Activated T-cell treated with anti-CD3 and anti-CD28 coated beads, Interleukin-2, amount 50 U/mL, for 24 hours (primary cell): Measurements from ENCODE around the gene ZAP70.

ENCODE experiments used
- DNase-seq: peaks from one replicate; pipeline ENCODE4 v3.0.0-alpha.2; 2020
- H3K27ac Mint-ChIP-seq: 2 replicates; pipeline ENCODE4 v1.8.0; 2020; ENCODE audit warnings: mild to moderate bottlenecking, mixed read lengths
- H3K27me3 Mint-ChIP-seq: 2 replicates; pipeline ENCODE4 v1.8.0; 2020; ENCODE audit warnings: mixed read lengths
- H3K36me3 Mint-ChIP-seq: 2 replicates; pipeline ENCODE4 v1.8.0; 2020; ENCODE audit warnings: low read depth, mixed read lengths
- H3K4me1 Mint-ChIP-seq: 2 replicates; pipeline ENCODE4 v1.8.0; 2020; ENCODE audit warnings: low read depth, mixed read lengths
- H3K4me3 Mint-ChIP-seq: 2 replicates; pipeline ENCODE4 v1.8.0; 2020; ENCODE audit warnings: mild to moderate bottlenecking, moderate library complexity, mixed read lengths
- H3K9me3 Mint-ChIP-seq: 2 replicates; pipeline ENCODE4 v1.8.0; 2020; ENCODE audit warnings: mixed read lengths

Gene ZAP70

GRCh38 chr2:97731274-97732020 lies 18.1 kb downstream of the ZAP70 start:
- DNase-seq = peak; percentile 25
- peak overlapping the region; percentile 88 for H3K27ac Mint-ChIP-seq
- no peaks in the 10 kb centered on the region for H3K27me3 Mint-ChIP-seq
- H3K9me3 Mint-ChIP-seq = peaks cover 2% of the 10 kb centered on the region
- peaks cover 45% of the 10 kb centered on the region for H3K4me1 Mint-ChIP-seq
- H3K4me3 Mint-ChIP-seq = no peak overlapping the region
- peaks cover 96% of the 10 kb centered on the region for H3K36me3 Mint-ChIP-seq

DNA sequence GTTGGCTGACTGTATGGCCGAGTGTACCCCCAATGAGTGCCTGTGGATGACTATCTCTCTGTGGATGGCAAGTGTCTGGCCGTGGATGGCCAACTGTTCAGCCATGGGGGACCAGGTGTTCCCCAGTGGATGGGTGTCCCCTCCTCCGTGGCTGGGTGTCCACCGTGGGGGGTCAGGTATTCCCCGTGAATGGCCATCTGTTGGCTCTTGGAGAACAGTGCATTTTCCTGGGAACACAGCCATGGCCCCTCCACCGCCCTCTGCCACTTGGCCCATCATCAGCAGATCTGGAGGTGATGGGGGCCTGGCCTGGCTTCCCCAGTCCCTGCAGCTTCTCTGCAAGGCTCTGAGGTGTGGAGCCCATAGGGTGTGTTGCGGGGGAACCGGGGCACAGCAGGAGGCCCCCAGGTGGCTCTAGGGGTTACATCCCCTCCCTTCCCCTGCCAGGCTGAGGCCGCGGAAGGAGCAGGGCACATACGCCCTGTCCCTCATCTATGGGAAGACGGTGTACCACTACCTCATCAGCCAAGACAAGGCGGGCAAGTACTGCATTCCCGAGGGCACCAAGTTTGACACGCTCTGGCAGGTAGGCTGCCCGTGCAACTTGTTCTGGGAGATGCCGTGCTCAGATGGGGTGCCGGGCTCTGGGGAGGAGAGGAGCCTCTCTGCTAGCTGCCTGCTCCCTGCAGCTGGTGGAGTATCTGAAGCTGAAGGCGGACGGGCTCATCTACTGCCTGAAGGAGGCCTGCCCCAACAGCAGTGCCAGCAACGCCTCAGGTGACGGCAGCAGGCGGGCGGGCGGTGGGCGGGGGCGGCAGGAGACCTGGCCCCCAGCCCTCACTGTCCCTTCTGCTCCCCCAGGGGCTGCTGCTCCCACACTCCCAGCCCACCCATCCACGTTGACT lies 19.3 kb downstream of the ZAP70 start:
- no peak overlapping the region for H3K4me3 Mint-ChIP-seq
- peaks cover 96% of the 10 kb centered on the region for H3K36me3 Mint-ChIP-seq
- H3K27ac Mint-ChIP-seq = peak overlapping the region; percentile 52
- H3K9me3 Mint-ChIP-seq = peaks cover 2% of the 10 kb centered on the region
- no peaks in the 10 kb centered on the region for H3K27me3 Mint-ChIP-seq
- H3K4me1 Mint-ChIP-seq = peaks cover 33% of the 10 kb centered on the region
- peak; percentile 23 for DNase-seq

DNA sequence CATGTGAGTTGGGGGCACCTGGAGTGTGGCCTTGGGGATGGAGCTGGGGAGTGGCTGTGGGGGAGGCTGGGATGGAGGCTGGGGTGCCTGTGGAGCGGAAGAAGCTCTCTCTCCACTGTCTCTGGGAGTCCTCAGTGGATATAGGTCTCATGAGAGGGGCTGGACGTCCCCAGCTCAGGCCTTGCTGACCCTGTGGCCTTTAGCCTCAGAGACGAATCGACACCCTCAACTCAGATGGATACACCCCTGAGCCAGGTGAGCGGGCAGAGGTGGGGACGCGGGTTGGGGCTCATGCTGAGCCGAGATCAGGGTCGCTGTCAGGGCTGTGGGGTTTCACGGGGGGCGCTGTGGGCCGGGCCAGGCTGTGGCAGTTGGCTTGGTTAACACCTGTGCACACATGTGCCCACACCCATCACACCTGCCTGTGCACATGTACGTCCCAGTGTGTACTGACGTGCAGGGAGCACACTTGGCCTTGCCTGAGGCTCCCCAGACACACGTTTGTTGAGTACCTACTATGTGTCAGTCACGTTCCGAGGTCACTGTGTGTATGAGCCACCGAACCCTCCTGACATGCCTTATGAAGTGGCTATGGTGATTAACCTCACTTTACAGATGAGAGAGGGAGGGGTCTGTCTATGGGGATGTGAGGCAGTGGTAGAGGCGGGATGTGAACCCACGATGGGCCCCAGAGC lies 20.1 kb downstream of the ZAP70 start:
- H3K4me3 Mint-ChIP-seq = no peak overlapping the region
- peak; percentile 25 for DNase-seq
- no peaks in the 10 kb centered on the region for H3K27me3 Mint-ChIP-seq
- H3K4me1 Mint-ChIP-seq = peaks cover 29% of the 10 kb centered on the region
- peaks cover 96% of the 10 kb centered on the region for H3K36me3 Mint-ChIP-seq
- H3K9me3 Mint-ChIP-seq = peaks cover 2% of the 10 kb centered on the region
- H3K27ac Mint-ChIP-seq = no peak overlapping the region

DNA sequence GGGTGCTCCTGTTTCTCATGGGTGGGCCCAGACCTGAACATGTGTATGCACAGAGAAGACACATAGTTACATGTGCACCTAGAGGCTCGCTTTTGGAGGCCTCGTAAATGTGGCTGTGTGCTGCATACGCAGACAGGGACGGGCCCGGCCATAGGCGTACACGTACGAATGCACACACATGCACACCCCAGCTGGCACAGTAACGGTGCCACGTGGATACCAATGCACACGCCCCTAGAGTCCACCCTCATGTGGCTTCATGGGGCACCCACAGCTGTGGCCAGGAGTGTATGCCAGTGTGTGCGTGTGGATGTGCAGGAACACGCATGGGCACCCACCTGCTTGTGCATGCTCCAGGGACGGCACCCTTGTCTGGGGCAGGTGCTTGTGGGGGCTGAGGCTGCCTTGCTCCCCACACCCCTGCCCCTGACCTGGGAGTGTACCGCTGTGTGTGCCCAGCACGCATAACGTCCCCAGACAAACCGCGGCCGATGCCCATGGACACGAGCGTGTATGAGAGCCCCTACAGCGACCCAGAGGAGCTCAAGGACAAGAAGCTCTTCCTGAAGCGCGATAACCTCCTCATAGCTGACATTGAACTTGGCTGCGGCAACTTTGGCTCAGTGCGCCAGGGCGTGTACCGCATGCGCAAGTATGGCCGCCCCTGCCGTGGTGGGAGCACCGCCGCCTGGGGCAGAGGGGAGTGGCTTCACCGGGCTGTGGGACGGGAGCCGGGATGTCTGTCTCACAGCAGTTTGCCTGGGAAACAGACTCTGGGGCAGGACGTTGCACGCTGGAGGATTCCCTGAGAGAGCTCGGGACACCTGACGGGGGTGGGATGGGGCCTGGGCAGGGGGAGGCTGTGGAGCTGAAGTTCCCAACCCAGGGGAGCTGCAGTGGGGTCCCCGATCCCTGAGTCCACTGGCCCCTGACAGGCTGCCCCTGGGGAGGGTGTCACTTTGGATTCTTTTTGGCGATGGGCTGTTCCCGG lies 21.0 kb downstream of the ZAP70 start:
- Mint-ChIP-seq H3K9me3 (peaks cover 2% of the 10 kb centered on the region), H3K4me1 (peaks cover 22% of the 10 kb centered on the region), H3K27ac (no peak overlapping the region), H3K4me3 (no peak overlapping the region), H3K27me3 (no peaks in the 10 kb centered on the region), H3K36me3 (peaks cover 95% of the 10 kb centered on the region)
- DNase-seq = peak; percentile 30

DNA sequence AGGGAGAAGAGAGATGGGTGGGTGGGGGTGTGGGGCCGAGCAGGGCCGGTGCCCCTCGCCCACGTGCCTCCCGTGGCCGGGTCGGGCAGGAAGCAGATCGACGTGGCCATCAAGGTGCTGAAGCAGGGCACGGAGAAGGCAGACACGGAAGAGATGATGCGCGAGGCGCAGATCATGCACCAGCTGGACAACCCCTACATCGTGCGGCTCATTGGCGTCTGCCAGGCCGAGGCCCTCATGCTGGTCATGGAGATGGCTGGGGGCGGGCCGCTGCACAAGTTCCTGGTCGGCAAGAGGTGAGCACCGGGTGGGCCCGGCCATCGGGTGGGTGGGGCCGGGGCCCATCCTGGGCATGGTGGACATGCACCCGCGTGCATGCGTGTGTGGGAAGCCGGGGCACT lies 21.8 kb downstream of the ZAP70 start:
- peak overlapping the region; percentile 68 for H3K27ac Mint-ChIP-seq
- H3K9me3 Mint-ChIP-seq = peaks cover under 1% of the 10 kb centered on the region
- H3K4me3 Mint-ChIP-seq = no peak overlapping the region
- H3K4me1 Mint-ChIP-seq = peaks cover 21% of the 10 kb centered on the region
- peaks cover 92% of the 10 kb centered on the region for H3K36me3 Mint-ChIP-seq
- no peaks in the 10 kb centered on the region for H3K27me3 Mint-ChIP-seq
- DNase-seq = peak; percentile 21

DNA sequence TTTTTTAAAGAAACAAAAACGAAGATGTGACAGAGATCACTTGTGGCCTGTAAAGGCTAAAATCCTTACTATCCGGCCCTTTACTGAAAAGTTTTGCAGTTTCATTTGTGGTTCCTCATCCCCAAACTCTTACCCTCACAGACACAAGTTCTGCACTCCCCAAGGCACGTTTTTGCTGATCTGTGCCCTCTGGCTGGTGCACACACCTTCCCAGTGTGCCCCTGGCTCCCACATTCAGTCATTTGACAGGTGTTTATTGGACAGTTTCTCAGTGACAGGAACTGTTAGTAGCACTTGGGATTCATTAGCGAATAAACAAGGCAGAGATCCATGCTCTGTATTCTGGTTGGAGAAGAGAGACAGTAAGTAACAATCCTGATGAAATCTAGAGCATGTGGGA lies 22.8 kb downstream of the ZAP70 start:
- peaks cover 24% of the 10 kb centered on the region for H3K4me1 Mint-ChIP-seq
- no peak for DNase-seq
- peaks cover 92% of the 10 kb centered on the region for H3K36me3 Mint-ChIP-seq
- peak overlapping the region; percentile 26 for H3K27ac Mint-ChIP-seq
- no peak overlapping the region for H3K4me3 Mint-ChIP-seq
- H3K9me3 Mint-ChIP-seq = no peaks in the 10 kb centered on the region
- H3K27me3 Mint-ChIP-seq = no peaks in the 10 kb centered on the region

DNA sequence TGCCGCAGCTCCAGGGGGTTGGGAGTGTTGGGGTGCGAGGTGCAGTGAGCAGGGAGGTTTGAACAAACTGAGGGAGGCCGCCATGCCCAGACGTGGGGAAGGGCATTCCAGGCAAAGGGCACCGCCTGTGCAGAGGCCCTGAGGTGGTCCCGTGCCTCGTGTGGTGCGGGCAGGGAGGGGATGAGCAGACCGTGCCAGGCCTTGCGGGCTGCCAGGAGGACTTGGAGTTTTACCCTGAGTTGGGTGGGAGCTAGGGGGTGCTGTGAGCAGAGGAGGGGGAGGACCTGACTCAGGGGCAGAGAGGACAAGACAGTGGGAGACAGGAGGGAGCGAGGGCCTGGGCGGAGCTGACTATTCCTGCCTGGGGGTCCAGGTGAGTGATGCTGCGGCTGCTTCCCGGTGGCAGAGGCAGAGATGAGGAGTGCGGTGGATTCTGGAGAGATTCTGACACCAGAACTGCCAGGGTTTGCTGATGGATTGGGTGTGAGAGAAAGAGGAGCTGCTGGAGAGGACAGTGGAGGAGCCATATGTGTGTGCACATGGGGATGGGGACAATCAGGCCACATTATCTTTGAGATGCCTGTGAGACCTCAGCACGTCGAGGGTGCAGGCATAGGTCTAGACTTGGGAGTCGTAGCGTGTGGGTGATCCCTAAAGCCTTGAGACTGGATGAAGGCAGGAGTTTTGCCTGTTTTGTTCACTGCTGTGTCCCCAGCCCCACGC lies 23.4 kb downstream of the ZAP70 start:
- Mint-ChIP-seq H3K4me1 (peaks cover 24% of the 10 kb centered on the region), H3K27ac (peak overlapping the region; percentile 26), H3K4me3 (no peak overlapping the region), H3K9me3 (no peaks in the 10 kb centered on the region), H3K27me3 (no peaks in the 10 kb centered on the region), H3K36me3 (peaks cover 92% of the 10 kb centered on the region)
- peak; percentile 23 for DNase-seq

DNA sequence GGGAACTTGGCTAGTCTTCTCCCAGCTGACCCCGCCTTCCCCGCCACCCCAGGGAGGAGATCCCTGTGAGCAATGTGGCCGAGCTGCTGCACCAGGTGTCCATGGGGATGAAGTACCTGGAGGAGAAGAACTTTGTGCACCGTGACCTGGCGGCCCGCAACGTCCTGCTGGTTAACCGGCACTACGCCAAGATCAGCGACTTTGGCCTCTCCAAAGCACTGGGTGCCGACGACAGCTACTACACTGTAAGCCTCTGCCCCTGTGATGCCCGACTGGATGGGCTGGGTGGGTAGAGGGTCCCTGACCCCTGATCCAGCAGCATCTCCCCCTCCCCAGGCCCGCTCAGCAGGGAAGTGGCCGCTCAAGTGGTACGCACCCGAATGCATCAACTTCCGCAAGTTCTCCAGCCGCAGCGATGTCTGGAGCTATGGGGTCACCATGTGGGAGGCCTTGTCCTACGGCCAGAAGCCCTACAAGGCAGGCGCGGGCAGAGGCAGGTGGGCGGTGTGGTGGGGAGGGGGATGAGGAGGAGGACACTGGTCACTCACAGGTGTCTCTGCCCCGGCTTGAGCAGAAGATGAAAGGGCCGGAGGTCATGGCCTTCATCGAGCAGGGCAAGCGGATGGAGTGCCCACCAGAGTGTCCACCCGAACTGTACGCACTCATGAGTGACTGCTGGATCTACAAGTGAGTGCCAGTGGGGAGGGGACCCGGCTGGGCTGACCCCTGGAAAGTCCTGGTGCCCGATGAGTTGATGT lies 24.2 kb downstream of the ZAP70 start:
- peak; percentile 28 for DNase-seq
- no peaks in the 10 kb centered on the region for H3K27me3 Mint-ChIP-seq
- H3K36me3 Mint-ChIP-seq = peaks cover 89% of the 10 kb centered on the region
- peaks cover 30% of the 10 kb centered on the region for H3K4me1 Mint-ChIP-seq
- peak overlapping the region; percentile 1 for H3K27ac Mint-ChIP-seq
- no peaks in the 10 kb centered on the region for H3K9me3 Mint-ChIP-seq
- no peak overlapping the region for H3K4me3 Mint-ChIP-seq

GRCh38 chr2:97738179-97739019 lies 25.0 kb downstream of the ZAP70 start:
- Mint-ChIP-seq H3K9me3 (no peaks in the 10 kb centered on the region), H3K4me1 (peaks cover 34% of the 10 kb centered on the region), H3K36me3 (peaks cover 89% of the 10 kb centered on the region), H3K4me3 (no peak overlapping the region), H3K27ac (peak overlapping the region; percentile 66), H3K27me3 (no peaks in the 10 kb centered on the region)
- DNase-seq = peak; percentile 30

GRCh38 chr2:97739020-97739892 lies 25.9 kb downstream of the ZAP70 start:
- Mint-ChIP-seq H3K4me3 (no peak overlapping the region), H3K27ac (peak overlapping the region; percentile 66), H3K36me3 (peaks cover 88% of the 10 kb centered on the region)

GRCh38 chr2:97739893-97740245 lies 26.5 kb downstream of the ZAP70 start:
- peaks cover 46% of the 10 kb centered on the region for H3K4me1 Mint-ChIP-seq
- no peaks in the 10 kb centered on the region for H3K27me3 Mint-ChIP-seq
- no peaks in the 10 kb centered on the region for H3K9me3 Mint-ChIP-seq
- H3K4me3 Mint-ChIP-seq = no peak overlapping the region
- no peak overlapping the region for H3K27ac Mint-ChIP-seq
- H3K36me3 Mint-ChIP-seq = peaks cover 86% of the 10 kb centered on the region
- peak; percentile 27 for DNase-seq

More at GRCh38 chr2:97739020-97739892, 25.9 kb downstream of the ZAP70 start:
- DNase-seq = peak; percentile 32
- Mint-ChIP-seq H3K27me3 (no peaks in the 10 kb centered on the region), H3K9me3 (no peaks in the 10 kb centered on the region), H3K4me1 (peaks cover 41% of the 10 kb centered on the region)
